ENCODE measurements around the gene AFF2. TPM values are rescaled to one million over a fixed set of nuclear protein-coding genes. Genes with fewer than 3 reads are reported as not detected.

AFF2 gene
- total RNA-seq, 1 donor from 2014 or later = 2.3 TPM

GRCh38 chrX:148536961-148537360 lies 36.5 kb downstream of the AFF2 start:
- no peak for DNase-seq (ENCODE audit: low spot score)

DNA sequence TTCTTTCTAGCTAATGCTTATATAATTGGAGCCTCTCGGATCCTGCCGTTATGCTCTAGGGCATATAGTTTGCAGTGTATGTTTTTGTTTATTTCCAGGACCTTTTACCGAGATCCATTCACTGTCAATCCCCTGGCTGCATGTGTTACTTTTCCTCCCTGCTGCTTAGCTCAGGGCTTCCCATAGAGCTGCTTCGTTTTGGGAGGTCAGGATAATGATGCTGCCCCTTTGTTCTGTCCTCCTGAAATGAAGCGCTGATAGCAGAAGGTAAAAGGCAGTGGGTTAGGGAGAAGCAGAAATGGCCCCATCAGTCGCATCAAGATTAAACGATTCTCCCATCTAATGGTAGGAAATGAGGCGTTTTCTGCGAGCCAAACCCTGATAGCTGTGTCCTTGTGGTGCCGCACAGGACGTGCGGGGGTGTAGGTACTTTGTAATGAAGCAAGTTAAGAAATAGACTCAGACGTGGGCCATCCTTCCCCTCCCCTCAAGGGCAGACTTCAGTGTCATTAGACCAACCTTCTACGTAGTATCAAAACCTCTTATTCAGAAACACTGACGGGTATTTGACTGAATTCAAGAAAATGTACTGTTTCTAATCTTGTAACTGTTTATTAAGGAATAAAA lies 37.3 kb downstream of the AFF2 start:
- DNase-seq (ENCODE audit: low spot score) = no peak

GRCh38 chrX:148538582-148538981 lies 38.2 kb downstream of the AFF2 start:
- DNase-seq (ENCODE audit: low spot score) = no peak

DNA sequence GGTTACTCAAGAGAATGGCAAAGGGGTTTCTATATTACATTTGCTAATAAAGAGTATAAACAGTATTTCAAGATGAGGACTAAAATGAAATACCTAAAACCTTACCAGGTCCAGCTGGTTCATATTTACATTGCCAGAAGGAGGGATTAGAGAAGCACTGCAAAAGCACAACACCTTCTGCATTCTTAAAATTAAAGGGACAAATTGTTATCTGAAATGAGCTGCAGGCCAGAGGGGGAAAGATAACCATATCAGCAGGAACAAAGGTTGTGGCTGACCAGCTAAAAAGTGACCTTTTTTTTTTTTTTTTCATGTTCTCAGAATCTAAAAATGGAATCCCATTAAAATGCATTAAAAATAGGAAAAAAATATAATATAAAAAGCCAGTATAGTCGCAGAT lies 39.7 kb downstream of the AFF2 start:
- no peak for DNase-seq (ENCODE audit: low spot score)

DNA sequence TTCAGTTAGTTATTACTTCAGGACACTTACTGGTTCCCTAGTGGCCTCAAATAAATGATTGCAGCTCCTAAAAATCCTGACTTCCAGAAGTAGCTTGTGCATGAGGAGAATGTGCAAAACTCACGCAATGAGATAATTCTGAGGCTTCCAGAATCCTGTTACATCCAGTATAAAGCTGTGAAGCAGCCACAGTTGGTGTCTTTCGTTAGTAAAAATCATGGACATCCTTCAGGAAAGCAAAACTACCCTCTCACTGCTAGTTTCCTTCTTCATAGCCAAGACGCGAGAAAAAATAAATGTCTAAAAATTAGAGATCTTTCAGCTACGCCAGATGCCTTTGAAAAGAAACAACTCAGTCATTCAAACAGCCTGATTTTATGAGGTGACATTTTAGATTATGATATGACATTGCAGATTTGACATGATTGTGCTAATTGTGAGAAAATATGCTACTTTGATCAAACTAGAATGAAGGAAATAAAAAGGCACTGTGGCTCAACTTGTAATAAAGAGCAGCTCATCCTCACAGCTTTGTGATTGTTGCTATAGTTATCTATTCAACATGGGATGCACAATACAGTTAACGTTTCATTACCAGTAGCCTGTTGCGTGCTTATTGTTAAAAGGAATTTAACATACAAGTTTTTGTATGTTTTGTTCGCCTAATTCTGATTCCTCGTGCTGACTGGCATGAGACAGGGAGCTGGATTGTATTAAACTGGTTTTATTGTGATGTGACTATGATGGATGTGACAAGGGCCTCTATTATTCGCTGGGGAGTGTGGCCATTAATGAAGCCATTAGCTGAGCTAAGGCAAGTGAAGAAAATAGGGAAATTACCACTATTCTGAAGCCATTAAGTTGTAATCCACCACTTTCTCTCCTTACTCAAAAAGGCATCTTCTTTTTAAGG lies 40.5 kb downstream of the AFF2 start:
- DNase-seq (ENCODE audit: low spot score) = no peak

DNA sequence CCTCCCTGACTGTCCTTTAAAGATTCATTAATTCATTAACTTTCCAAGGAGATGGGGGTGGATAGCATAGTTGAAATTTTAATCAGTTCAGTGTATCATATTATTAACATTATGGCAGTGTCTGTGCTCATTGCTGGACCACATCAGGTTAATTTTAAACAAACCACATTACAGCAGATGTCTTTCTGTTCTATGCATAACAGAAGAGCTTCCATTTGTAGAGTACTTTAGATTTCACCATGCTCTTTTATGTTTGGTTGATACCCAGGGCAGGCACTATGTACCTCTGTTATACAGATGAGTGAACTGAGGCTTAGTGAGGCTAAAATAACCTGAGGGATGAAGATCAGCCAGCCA lies 41.1 kb downstream of the AFF2 start:
- DNase-seq (ENCODE audit: low spot score) = no peak

DNA sequence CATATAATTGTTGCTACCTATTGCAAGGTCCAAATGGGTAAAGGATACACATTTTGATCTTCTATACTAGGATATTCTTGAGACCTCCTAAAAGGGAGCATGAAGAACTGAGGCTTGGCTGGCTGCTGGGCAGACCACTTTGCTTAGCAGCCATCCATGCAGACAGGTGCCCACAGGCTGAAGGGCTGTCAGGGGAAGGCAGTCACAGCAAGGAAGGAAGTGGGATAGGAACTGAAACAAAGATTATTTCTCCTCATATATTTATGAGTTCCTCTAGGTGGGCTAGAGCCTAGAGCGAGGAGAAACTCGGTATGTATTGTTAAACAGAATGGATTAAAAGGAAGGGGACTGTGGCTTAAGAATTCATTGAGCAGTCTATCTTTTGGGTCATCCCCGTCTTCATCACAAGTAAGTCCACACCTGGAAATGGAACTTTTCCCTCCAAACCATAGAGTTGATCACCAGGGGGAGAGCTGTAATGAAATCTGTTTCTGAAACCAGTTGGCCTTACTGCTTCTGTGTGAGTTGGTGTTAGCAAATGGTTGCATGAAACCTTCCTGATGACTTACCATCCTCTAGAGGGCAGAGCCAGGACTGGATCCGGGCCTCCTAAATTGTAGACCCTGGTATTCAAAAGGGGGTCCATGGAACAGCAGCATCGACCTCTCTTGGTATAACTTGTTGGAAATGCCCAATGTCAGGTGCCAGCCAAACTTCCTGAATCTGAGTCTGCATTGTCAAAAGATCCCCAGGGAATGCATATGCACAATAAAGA lies 42.3 kb downstream of the AFF2 start:
- no peak for DNase-seq (ENCODE audit: low spot score)

GRCh38 chrX:148552775-148553174 lies 52.4 kb downstream of the AFF2 start:
- DNase-seq (ENCODE audit: low spot score) = no peak

DNA sequence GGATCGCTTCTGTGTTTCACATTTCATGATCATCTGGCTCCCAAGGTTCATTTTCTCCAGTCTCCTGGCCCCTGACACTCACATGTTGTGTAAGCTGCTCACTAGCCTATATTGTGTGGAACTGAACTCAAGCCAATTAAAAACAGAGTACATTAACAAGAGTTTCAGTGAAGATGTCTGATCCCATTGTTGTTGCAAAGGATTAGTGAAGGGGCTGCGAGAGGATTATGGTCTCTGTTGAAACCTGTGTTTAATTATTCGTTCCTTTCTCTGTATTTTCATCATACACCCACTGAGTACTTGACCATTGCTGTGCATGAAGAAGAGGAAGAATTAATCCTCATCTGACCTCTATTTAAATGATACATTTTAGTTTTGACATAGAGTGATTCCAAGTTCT lies 54.7 kb downstream of the AFF2 start:
- DNase-seq (ENCODE audit: low spot score) = no peak

DNA sequence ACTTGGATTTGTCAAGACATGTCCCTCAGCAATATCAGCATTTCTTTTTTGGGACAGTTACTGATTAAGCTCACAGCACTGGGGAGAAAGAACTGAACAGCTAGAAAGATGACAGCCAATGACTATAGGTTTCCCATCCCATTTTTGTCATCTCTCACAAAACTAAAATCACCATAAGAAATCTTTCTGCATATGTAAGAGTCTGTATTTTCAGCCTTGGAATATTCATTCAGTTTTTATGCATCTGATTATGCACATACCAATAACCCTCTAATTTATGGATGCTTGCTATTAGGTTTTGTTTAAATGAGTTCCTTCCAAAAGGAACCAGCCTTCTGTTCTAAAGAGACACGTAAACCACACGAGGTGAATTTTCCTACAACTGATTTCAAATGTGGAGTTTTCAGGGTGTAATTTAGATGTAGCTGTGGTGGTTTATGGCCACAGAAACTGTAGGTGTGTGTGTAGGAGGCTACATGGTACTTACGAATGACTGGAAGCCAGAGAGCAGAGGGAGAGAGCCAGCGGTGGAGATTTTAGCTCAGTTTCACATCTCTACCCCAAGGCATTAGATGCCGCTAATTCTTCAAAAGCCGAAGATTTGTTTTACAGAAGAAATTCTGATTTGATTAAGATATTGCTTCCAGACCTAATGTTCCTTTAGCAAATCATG lies 55.3 kb downstream of the AFF2 start:
- no peak for DNase-seq (ENCODE audit: low spot score)

DNA sequence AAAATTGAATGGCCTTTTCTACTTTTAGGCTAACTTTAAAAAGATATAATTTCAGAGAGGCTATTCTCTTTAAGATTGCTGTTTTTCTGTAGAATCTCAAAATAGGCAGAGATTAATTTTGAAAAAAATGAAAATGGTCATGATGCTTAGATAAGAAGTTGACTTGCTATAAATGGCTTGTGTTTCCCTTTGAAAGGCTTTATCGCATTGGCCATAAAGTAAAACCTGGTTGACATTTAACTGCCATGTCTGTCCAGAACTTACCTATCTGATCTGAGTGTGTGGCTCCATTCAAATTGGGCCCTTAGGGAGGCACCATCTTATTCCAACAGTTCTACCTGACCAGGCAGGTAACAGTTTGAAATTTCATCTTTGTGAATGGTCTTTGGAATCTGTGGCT lies 56.1 kb downstream of the AFF2 start:
- no peak for DNase-seq (ENCODE audit: low spot score)

DNA sequence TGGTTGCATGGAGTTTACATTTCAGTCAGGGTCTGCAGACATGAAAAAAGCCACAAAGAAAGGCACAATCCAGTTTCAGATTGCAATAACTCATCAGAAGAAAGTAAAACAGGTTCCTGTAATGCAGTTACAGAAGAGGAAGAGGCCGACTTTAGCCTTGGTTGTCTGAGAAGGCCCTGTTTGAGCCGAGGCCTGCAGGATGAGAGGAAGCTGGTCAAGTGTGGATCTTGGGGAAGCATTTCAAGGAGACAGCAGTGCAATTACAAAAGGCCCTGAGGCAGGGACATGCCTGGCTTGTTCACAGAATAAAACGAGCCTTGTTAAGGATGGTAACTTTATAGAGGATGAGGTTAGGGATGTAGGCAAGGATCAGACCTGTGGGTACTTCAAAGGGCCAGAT lies 62.4 kb downstream of the AFF2 start:
- no peak for DNase-seq (ENCODE audit: low spot score)

DNA sequence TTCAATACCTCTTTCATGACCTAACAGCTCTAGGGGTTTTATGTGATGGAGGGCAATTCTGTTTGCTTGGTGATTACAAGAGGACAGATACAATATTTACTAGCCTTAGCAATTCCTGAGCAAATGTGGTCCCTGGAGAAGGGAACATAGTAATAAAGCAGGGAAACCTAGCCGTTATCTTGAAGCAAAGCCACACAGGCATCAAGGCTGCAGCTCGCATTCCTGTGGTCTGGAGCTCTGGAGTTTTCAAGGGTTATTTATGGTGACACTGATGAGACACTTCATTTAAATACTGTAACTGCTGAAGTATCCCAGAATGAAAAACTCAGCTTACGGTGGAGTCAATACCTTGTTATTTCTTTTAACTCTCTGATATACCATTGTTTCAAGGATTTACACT lies 66.8 kb downstream of the AFF2 start:
- DNase-seq (ENCODE audit: low spot score) = no peak

- no peak for DNase-seq (ENCODE audit: low spot score)
Measured at GRCh38 chrX:148567779-148568178, 67.4 kb downstream of the AFF2 start.

DNA sequence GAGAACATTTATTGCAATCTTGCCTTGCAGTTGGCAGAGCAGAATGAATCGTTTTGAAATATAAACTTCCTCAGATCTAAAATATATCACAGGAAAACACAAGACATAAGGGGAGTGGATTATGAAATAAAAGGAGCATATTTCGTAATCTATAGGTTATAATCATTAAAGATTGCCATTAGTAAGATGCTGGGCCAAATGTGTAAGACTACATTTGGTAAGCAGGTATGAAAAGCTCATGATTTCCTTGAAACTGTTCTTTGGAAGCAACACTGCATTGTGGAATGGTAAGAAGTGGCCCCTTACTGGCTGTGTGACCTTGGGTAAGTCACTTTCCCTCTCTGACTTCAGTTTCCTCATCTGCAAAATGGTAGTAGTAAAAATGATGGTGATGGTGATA lies 68.3 kb downstream of the AFF2 start:
- no peak for DNase-seq (ENCODE audit: low spot score)

DNA sequence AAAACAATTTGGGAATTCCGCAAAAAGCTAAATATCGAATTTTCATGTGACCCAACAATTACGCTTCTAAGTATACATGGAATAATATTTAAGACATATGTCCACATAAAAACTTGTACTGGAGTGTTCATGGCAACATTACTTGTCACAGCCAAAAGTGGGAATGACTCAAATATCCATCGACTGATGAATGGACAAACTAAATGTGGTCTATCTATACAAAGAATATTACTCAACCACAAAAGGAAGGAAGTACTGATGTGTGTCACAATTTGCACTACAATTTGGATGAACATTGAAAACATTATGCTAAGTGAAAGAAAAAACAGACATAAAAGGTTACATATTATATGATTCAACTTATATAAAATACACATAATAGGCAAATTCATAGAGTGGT lies 71.9 kb downstream of the AFF2 start:
- no peak for DNase-seq (ENCODE audit: low spot score)

GRCh38 chrX:148573119-148573518 lies 72.7 kb downstream of the AFF2 start:
- no peak for DNase-seq (ENCODE audit: low spot score)

GRCh38 chrX:148574237-148574973 lies 74.0 kb downstream of the AFF2 start:
- no peak for DNase-seq (ENCODE audit: low spot score)

DNA sequence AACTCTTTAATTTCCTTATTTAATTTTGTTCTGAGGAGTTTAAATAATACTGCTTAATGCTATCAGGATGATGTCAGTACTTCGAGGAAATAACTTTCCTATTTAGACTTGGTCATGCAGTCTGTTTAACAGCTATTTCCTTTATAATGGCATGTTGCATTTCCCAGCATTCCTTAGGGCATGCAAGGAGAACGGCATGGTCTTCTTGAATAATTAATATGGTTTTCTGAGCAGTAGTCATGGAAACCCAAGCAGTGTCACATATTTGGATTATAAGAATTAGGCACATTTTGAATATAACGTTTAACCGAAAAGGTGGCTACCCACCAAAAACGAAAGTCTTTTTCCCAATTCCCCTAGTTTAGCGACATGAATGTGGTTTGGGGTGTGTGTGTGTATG lies 76.0 kb downstream of the AFF2 start:
- no peak for DNase-seq (ENCODE audit: low spot score)

- no peak for DNase-seq (ENCODE audit: low spot score)
Measured at GRCh38 chrX:148577741-148578140, 77.3 kb downstream of the AFF2 start.

GRCh38 chrX:148580016-148580415 lies 79.6 kb downstream of the AFF2 start:
- DNase-seq (ENCODE audit: low spot score) = no peak

Measured in ureter (tissue), 1 donor.